Endothelial cell (in vitro differentiated cells): ENCODE data around the gene POMT2. TPM values are rescaled to one million over a fixed set of nuclear protein-coding genes. Genes with fewer than 3 reads are reported as not detected.

ENCODE experiments used
- DNase-seq: peaks from one replicate; pipeline ENCODE4 v3.0.0; 2021; ENCODE audit warnings: low spot score
- H3K27ac Mint-ChIP-seq: one replicate; pipeline ENCODE4 v1.8.0; 2021; ENCODE audit warnings: mixed read lengths, inconsistent platforms; ENCODE audit not compliant: unreplicated experiment
- H3K27me3 Mint-ChIP-seq: one replicate; pipeline ENCODE4 v1.8.0; 2021; ENCODE audit warnings: mild to moderate bottlenecking, moderate library complexity, mixed read lengths, inconsistent platforms; ENCODE audit not compliant: unreplicated experiment
- H3K36me3 Mint-ChIP-seq: one replicate; pipeline ENCODE4 v1.8.0; 2021; ENCODE audit warnings: mild to moderate bottlenecking, low read depth, mixed read lengths, inconsistent platforms; ENCODE audit not compliant: unreplicated experiment
- H3K4me1 Mint-ChIP-seq: one replicate; pipeline ENCODE4 v1.8.0; 2021; ENCODE audit warnings: mild to moderate bottlenecking, mixed read lengths, inconsistent platforms; ENCODE audit not compliant: unreplicated experiment
- H3K4me3 Mint-ChIP-seq: one replicate; pipeline ENCODE4 v1.8.0; 2021; ENCODE audit warnings: mild to moderate bottlenecking, mixed read lengths, inconsistent platforms; ENCODE audit not compliant: unreplicated experiment
- H3K9me3 Mint-ChIP-seq: one replicate; pipeline ENCODE4 v1.8.0; 2021; ENCODE audit warnings: mixed read lengths, inconsistent platforms; ENCODE audit not compliant: unreplicated experiment
- CTCF ChIP-seq: fragments of 200-600 bp; sonication (generic); IDR thresholded peaks from one replicate; pipeline ENCODE4 v1.5.0; 2021; ENCODE audit warnings: antibody characterized with exemption; ENCODE audit not compliant: unreplicated experiment
- total RNA-seq: library from RNA; stranded (reverse); fragmentation: NEBNext Ultra II Directional; extraction: Animal tissue kit (Norgen Biotek cat#: 25700); gene quantifications from one replicate; pipeline ENCODE4 v1.2.1, GENCODE V29; 2021; ENCODE audit not compliant: unreplicated experiment

The POMT2 gene
- total RNA-seq, 1 donor from 2014 or later = 33.8 TPM

- no peak for DNase-seq
- peaks cover 22% of the 10 kb centered on the region for H3K27me3 Mint-ChIP-seq
Measured at GRCh38 chr14:77265561-77266335, 54.9 kb downstream of the POMT2 start.

GRCh38 chr14:77265187-77265515, 55.5 kb downstream of the POMT2 start:
- no peak for TF ChIP-seq CTCF
- Mint-ChIP-seq H3K4me1 (peaks cover 2% of the 10 kb centered on the region), H3K4me3 (peak overlapping the region; percentile 37), H3K27ac (no peak overlapping the region), H3K36me3 (peaks cover 4% of the 10 kb centered on the region), H3K9me3 (no peaks in the 10 kb centered on the region), H3K27me3 (peaks cover 21% of the 10 kb centered on the region)
- DNase-seq = no peak

More at GRCh38 chr14:77265561-77266335, 54.9 kb downstream of the POMT2 start:
- no peak for TF ChIP-seq CTCF
- Mint-ChIP-seq H3K36me3 (peaks cover 4% of the 10 kb centered on the region), H3K9me3 (no peaks in the 10 kb centered on the region), H3K4me1 (peaks cover 2% of the 10 kb centered on the region), H3K27ac (no peak overlapping the region), H3K4me3 (no peak overlapping the region)

- Mint-ChIP-seq H3K9me3 (no peaks in the 10 kb centered on the region), H3K36me3 (peaks cover 4% of the 10 kb centered on the region), H3K4me1 (no peaks in the 10 kb centered on the region), H3K27me3 (peaks cover 18% of the 10 kb centered on the region), H3K4me3 (no peak overlapping the region), H3K27ac (no peak overlapping the region)
- no peak for DNase-seq
- TF ChIP-seq CTCF = no peak
Measured at GRCh38 chr14:77264466-77265186, 56.1 kb downstream of the POMT2 start.

- TF ChIP-seq CTCF = no peak
- DNase-seq = no peak
- Mint-ChIP-seq H3K27ac (no peak overlapping the region), H3K4me3 (no peak overlapping the region), H3K9me3 (no peaks in the 10 kb centered on the region), H3K4me1 (no peaks in the 10 kb centered on the region), H3K27me3 (peaks cover 11% of the 10 kb centered on the region), H3K36me3 (peaks cover under 1% of the 10 kb centered on the region)
Measured at GRCh38 chr14:77260631-77261030, 60.1 kb downstream of the POMT2 start.

GRCh38 chr14:77260199-77260598, 60.5 kb downstream of the POMT2 start:
- Mint-ChIP-seq H3K27me3 (peaks cover 11% of the 10 kb centered on the region), H3K9me3 (no peaks in the 10 kb centered on the region), H3K36me3 (peaks cover 4% of the 10 kb centered on the region), H3K27ac (no peak overlapping the region), H3K4me3 (no peak overlapping the region), H3K4me1 (no peaks in the 10 kb centered on the region)
- no peak for DNase-seq
- TF ChIP-seq CTCF = no peak
